ENCODE measurements around the gene FLOT1.
A peak's percentile ranks its signal among the peaks of the same experiment; 100 is the strongest.

The FLOT1 gene

GRCh38 chr6:30752157-30752927 lies 9.9 kb upstream of the FLOT1 start:
- Histone ChIP-seq H3K9me3 (ENCODE audit: low read depth, low read length) (no peaks in the 10 kb centered on the region), H3K9ac (ENCODE audit: insufficient read length) (no peak overlapping the region), H3K36me3 (ENCODE audit: insufficient read depth, low read length) (no peaks in the 10 kb centered on the region), H3K4me3 (peak overlapping the region; percentile 8; the same call in 1 of the 2 replicates), H3K27ac (peak overlapping the region; percentile 79)
- TF ChIP-seq POLR2AphosphoS5 (IDR thresholded peaks at IDR 0.05; ENCODE audit: borderline replicate concordance, low read depth, low read length) (peak; percentile 41; the same call in 1 of the 2 replicates), FOXP2 (optimal IDR thresholded peaks at IDR 0.05; ENCODE audit: control extremely low read depth, extremely low read length, insufficient read depth) (peak; percentile 57), EZH2 (IDR thresholded peaks at IDR 0.05) (no peak)
- peak; percentile 50 for DNase-seq (ENCODE audit: low read depth, low spot score)

GRCh38 chr6:30750379-30750668 lies 7.8 kb upstream of the FLOT1 start:
- DNase-seq (ENCODE audit: low read depth, low spot score) = no peak
- Histone ChIP-seq H3K36me3 (ENCODE audit: insufficient read depth, low read length) (no peaks in the 10 kb centered on the region), H3K4me3 (no peak overlapping the region), H3K27ac (no peak overlapping the region), H3K9me3 (ENCODE audit: low read depth, low read length) (no peaks in the 10 kb centered on the region), H3K9ac (ENCODE audit: insufficient read length) (no peak overlapping the region)
- TF ChIP-seq FOXP2 (optimal IDR thresholded peaks at IDR 0.05; ENCODE audit: control extremely low read depth, extremely low read length, insufficient read depth) = no peak
- no peak for TF ChIP-seq EZH2 (IDR thresholded peaks at IDR 0.05)
- no peak for TF ChIP-seq POLR2AphosphoS5 (IDR thresholded peaks at IDR 0.05; ENCODE audit: borderline replicate concordance, low read depth, low read length)

- no peak overlapping the region for H3K4me3 ChIP-seq
These were observed 7.3 kb upstream of the FLOT1 start for GRCh38 chr6:30749554-30750378.

GRCh38 chr6:30748851-30749540 lies 6.5 kb upstream of the FLOT1 start:
- no peak overlapping the region for H3K27ac ChIP-seq
- no peak for TF ChIP-seq POLR2AphosphoS5 (IDR thresholded peaks at IDR 0.05; ENCODE audit: borderline replicate concordance, low read depth, low read length)
- no peak for TF ChIP-seq FOXP2 (optimal IDR thresholded peaks at IDR 0.05; ENCODE audit: control extremely low read depth, extremely low read length, insufficient read depth)
- no peak for TF ChIP-seq EZH2 (IDR thresholded peaks at IDR 0.05)
- no peak overlapping the region for H3K4me3 ChIP-seq
- no peaks in the 10 kb centered on the region for H3K36me3 ChIP-seq (ENCODE audit: insufficient read depth, low read length)
- H3K9ac ChIP-seq (ENCODE audit: insufficient read length) = no peak overlapping the region
- no peaks in the 10 kb centered on the region for H3K9me3 ChIP-seq (ENCODE audit: low read depth, low read length)
- no peak for DNase-seq (ENCODE audit: low read depth, low spot score)

More at GRCh38 chr6:30749554-30750378, 7.3 kb upstream of the FLOT1 start:
- H3K9ac ChIP-seq (ENCODE audit: insufficient read length) = no peak overlapping the region
- TF ChIP-seq FOXP2 (optimal IDR thresholded peaks at IDR 0.05; ENCODE audit: control extremely low read depth, extremely low read length, insufficient read depth) (no peak), EZH2 (IDR thresholded peaks at IDR 0.05) (no peak), POLR2AphosphoS5 (IDR thresholded peaks at IDR 0.05; ENCODE audit: borderline replicate concordance, low read depth, low read length) (no peak)
- DNase-seq (ENCODE audit: low read depth, low spot score) = no peak
- no peaks in the 10 kb centered on the region for H3K36me3 ChIP-seq (ENCODE audit: insufficient read depth, low read length)
- no peak overlapping the region for H3K27ac ChIP-seq
- no peaks in the 10 kb centered on the region for H3K9me3 ChIP-seq (ENCODE audit: low read depth, low read length)

GRCh38 chr6:30747902-30748769 lies 5.6 kb upstream of the FLOT1 start:
- H3K27ac ChIP-seq = peak overlapping the region; percentile 12; the same call in 1 of the 2 replicates
- no peaks in the 10 kb centered on the region for H3K9me3 ChIP-seq (ENCODE audit: low read depth, low read length)
- DNase-seq (ENCODE audit: low read depth, low spot score) = no peak
- H3K36me3 ChIP-seq (ENCODE audit: insufficient read depth, low read length) = no peaks in the 10 kb centered on the region
- no peak overlapping the region for H3K9ac ChIP-seq (ENCODE audit: insufficient read length)
- H3K4me3 ChIP-seq = no peak overlapping the region
- TF ChIP-seq FOXP2 (optimal IDR thresholded peaks at IDR 0.05; ENCODE audit: control extremely low read depth, extremely low read length, insufficient read depth) (no peak), EZH2 (IDR thresholded peaks at IDR 0.05) (no peak), POLR2AphosphoS5 (IDR thresholded peaks at IDR 0.05; ENCODE audit: borderline replicate concordance, low read depth, low read length) (no peak)

- no peak overlapping the region for H3K27ac ChIP-seq
- no peak overlapping the region for H3K9ac ChIP-seq (ENCODE audit: insufficient read length)
- H3K9me3 ChIP-seq (ENCODE audit: low read depth, low read length) = no peaks in the 10 kb centered on the region
- H3K4me3 ChIP-seq = no peak overlapping the region
- DNase-seq (ENCODE audit: low read depth, low spot score) = no peak
- TF ChIP-seq POLR2AphosphoS5 (IDR thresholded peaks at IDR 0.05; ENCODE audit: borderline replicate concordance, low read depth, low read length) = no peak
- no peak for TF ChIP-seq FOXP2 (optimal IDR thresholded peaks at IDR 0.05; ENCODE audit: control extremely low read depth, extremely low read length, insufficient read depth)
- no peak for TF ChIP-seq EZH2 (IDR thresholded peaks at IDR 0.05)
- no peaks in the 10 kb centered on the region for H3K36me3 ChIP-seq (ENCODE audit: insufficient read depth, low read length)
These were observed 4.8 kb upstream of the FLOT1 start for GRCh38 chr6:30747300-30747687.

- Histone ChIP-seq H3K27ac (peak within 1 kb of the TSS; percentile 61; the same call in 1 of the 2 replicates), H3K9ac (ENCODE audit: insufficient read length) (peak within 1 kb of the TSS; percentile 72), H3K9me3 (ENCODE audit: low read depth, low read length) (no peaks in the 10 kb centered on the region), H3K4me3 (peak within 1 kb of the TSS; percentile 92), H3K36me3 (ENCODE audit: insufficient read depth, low read length) (peaks cover 10% of the 10 kb centered on the region)
- TF ChIP-seq EZH2 (IDR thresholded peaks at IDR 0.05) (no peak), POLR2AphosphoS5 (IDR thresholded peaks at IDR 0.05; ENCODE audit: borderline replicate concordance, low read depth, low read length) (peak; percentile 97)
- no peak for DNase-seq (ENCODE audit: low read depth, low spot score)
These were observed 1.7 kb upstream of the FLOT1 start, which contains the start of gene IER3 for GRCh38 chr6:30744054-30744805. Gene IER3 (minus strand): TSS chr6:30744547. CDS start chr6:30744518, 29 bp downstream.

Measured in SK-N-MC (cell line).